ENCODE data around the gene FGF12.
A peak's percentile ranks its signal among the peaks of the same experiment; 100 is the strongest.

The FGF12 gene

GRCh38 chr3:192444791-192445106 lies 282.6 kb downstream of the FGF12 start:
- no peak overlapping the region for H2AK5ac ChIP-seq (ENCODE audit: low read depth, low read length)
- no peak overlapping the region for H2BK120ac ChIP-seq (ENCODE audit: low read depth, low read length)
- no peak overlapping the region for H2BK5ac ChIP-seq (ENCODE audit: low read length)
- no peak for DNase-seq (ENCODE audit: low spot score)
- H3K14ac ChIP-seq (ENCODE audit: low read length), result no peak overlapping the region
- no peaks in the 10 kb centered on the region for H3K27me3 ChIP-seq (ENCODE audit: control insufficient read depth in 3 of 3, insufficient read depth in 3 of 3, low read depth in 1 of 3, low read length in 3 of 3)
- H3K79me1 ChIP-seq (ENCODE audit: low read depth, low read length), result no peaks in the 10 kb centered on the region
- H3K23ac ChIP-seq (ENCODE audit: low read depth, low read length, poor library complexity), result no peak overlapping the region
- peak overlapping the region; percentile 55 for H2AFZ ChIP-seq (ENCODE audit: low read length)
- no peak overlapping the region for H3K18ac ChIP-seq (ENCODE audit: low read length)
- H3K36me3 ChIP-seq (replicated peaks in 1 of 2; ENCODE audit: control insufficient read depth in 2 of 2, insufficient read depth in 2 of 2, low read length in 2 of 2), result no peaks in the 10 kb centered on the region
- no peak overlapping the region for H3K4me2 ChIP-seq (ENCODE audit: insufficient read depth, low read length, poor library complexity, severe bottlenecking)
- H3K4me1 ChIP-seq (ENCODE audit: control insufficient read depth in 2 of 2, insufficient read depth in 1 of 2, low read depth in 1 of 2, low read length in 2 of 2), result peaks cover 2 to 9% of the 10 kb centered on the region in 2 donors
- no peak overlapping the region for H3K4ac ChIP-seq (ENCODE audit: low read length)
- no peak overlapping the region for H3K9ac ChIP-seq (ENCODE audit: low read depth, low read length, poor library complexity)
- H3K9me3 ChIP-seq (replicated peaks in 1 of 2; ENCODE audit: control insufficient read depth in 2 of 2, insufficient read depth in 1 of 2, low read depth in 1 of 2, low read length in 2 of 2), result no peaks in the 10 kb centered on the region
- H2BK15ac ChIP-seq (ENCODE audit: low read length), result no peak overlapping the region
- H3K27ac ChIP-seq (replicated peaks; ENCODE audit: low read length), result no peak overlapping the region
- no peak overlapping the region for H2BK12ac ChIP-seq (ENCODE audit: low read length)
- H4K8ac ChIP-seq (ENCODE audit: low read depth, low read length), result no peak overlapping the region
- WGBS, 2 donors (ENCODE audit: extremely low coverage in 2 of 2, insufficient read length in 2 of 2, insufficient replicate concordance in 1 of 2), result no CpG with 5 or more reads among the region's 4 CpGs
- H3K4me3 ChIP-seq (ENCODE audit: low read length in 2 of 2), result no peak overlapping the region
- H4K91ac ChIP-seq (ENCODE audit: low read depth, low read length, poor library complexity), result no peak overlapping the region

- Histone ChIP-seq H3K18ac (ENCODE audit: low read length) (no peak overlapping the region), H3K4ac (ENCODE audit: low read length) (no peak overlapping the region), H2BK5ac (ENCODE audit: low read length) (no peak overlapping the region)
Observed at GRCh38 chr3:192444096-192444790, 283.1 kb downstream of the FGF12 start.

GRCh38 chr3:192435241-192435640 lies 292.1 kb downstream of the FGF12 start:
- Histone ChIP-seq H4K91ac (ENCODE audit: low read depth, low read length, poor library complexity) (no peak overlapping the region), H3K79me1 (ENCODE audit: low read depth, low read length) (no peaks in the 10 kb centered on the region), H3K9me3 (replicated peaks in 1 of 2; ENCODE audit: control insufficient read depth in 2 of 2, insufficient read depth in 1 of 2, low read depth in 1 of 2, low read length in 2 of 2) (no peaks in the 10 kb centered on the region), H2BK15ac (ENCODE audit: low read length) (no peak overlapping the region), H3K4ac (ENCODE audit: low read length) (no peak overlapping the region), H3K14ac (ENCODE audit: low read length) (no peak overlapping the region), H3K27ac (replicated peaks; ENCODE audit: low read length) (no peak overlapping the region), H2BK12ac (ENCODE audit: low read length) (no peak overlapping the region), H2BK120ac (ENCODE audit: low read depth, low read length) (no peak overlapping the region), H2BK5ac (ENCODE audit: low read length) (no peak overlapping the region), H3K27me3 (ENCODE audit: control insufficient read depth in 3 of 3, insufficient read depth in 3 of 3, low read depth in 1 of 3, low read length in 3 of 3) (no peaks in the 10 kb centered on the region), H3K4me1 (ENCODE audit: control insufficient read depth in 2 of 2, insufficient read depth in 1 of 2, low read depth in 1 of 2, low read length in 2 of 2) (no peaks in the 10 kb centered on the region), H3K4me2 (ENCODE audit: insufficient read depth, low read length, poor library complexity, severe bottlenecking) (no peak overlapping the region), H3K18ac (ENCODE audit: low read length) (no peak overlapping the region), H4K8ac (ENCODE audit: low read depth, low read length) (no peak overlapping the region), H3K36me3 (replicated peaks in 1 of 2; ENCODE audit: control insufficient read depth in 2 of 2, insufficient read depth in 2 of 2, low read length in 2 of 2) (no peaks in the 10 kb centered on the region), H3K23ac (ENCODE audit: low read depth, low read length, poor library complexity) (no peak overlapping the region), H3K9ac (ENCODE audit: low read depth, low read length, poor library complexity) (no peak overlapping the region), H2AK5ac (ENCODE audit: low read depth, low read length) (no peak overlapping the region), H2AFZ (ENCODE audit: low read length) (no peak overlapping the region), H3K4me3 (ENCODE audit: low read length in 2 of 2) (no peak overlapping the region)
- WGBS, 2 donors (ENCODE audit: extremely low coverage in 2 of 2, insufficient read length in 2 of 2, insufficient replicate concordance in 1 of 2), result no CpG with 5 or more reads among the region's 3 CpGs
- DNase-seq (ENCODE audit: low spot score), result no peak

More at GRCh38 chr3:192444096-192444790, 283.1 kb downstream of the FGF12 start:
- H3K14ac ChIP-seq (ENCODE audit: low read length), result no peak overlapping the region
- no peaks in the 10 kb centered on the region for H3K79me1 ChIP-seq (ENCODE audit: low read depth, low read length)
- H3K4me3 ChIP-seq (ENCODE audit: low read length in 2 of 2), result no peak overlapping the region
- H3K4me2 ChIP-seq (ENCODE audit: insufficient read depth, low read length, poor library complexity, severe bottlenecking), result no peak overlapping the region
- no peak overlapping the region for H4K8ac ChIP-seq (ENCODE audit: low read depth, low read length)
- peak overlapping the region; percentile 55 for H2AFZ ChIP-seq (ENCODE audit: low read length)
- no peak overlapping the region for H2BK15ac ChIP-seq (ENCODE audit: low read length)
- H3K36me3 ChIP-seq (replicated peaks in 1 of 2; ENCODE audit: control insufficient read depth in 2 of 2, insufficient read depth in 2 of 2, low read length in 2 of 2), result no peaks in the 10 kb centered on the region
- no peak overlapping the region for H2BK120ac ChIP-seq (ENCODE audit: low read depth, low read length)
- no peak overlapping the region for H3K9ac ChIP-seq (ENCODE audit: low read depth, low read length, poor library complexity)
- H4K91ac ChIP-seq (ENCODE audit: low read depth, low read length, poor library complexity), result no peak overlapping the region
- WGBS, 2 donors (ENCODE audit: extremely low coverage in 2 of 2, insufficient read length in 2 of 2, insufficient replicate concordance in 1 of 2), result 100% methylated on average over 1 of the region's 12 CpGs; no CpG with 5 or more reads in 1 of the 2 donors
- H2AK5ac ChIP-seq (ENCODE audit: low read depth, low read length), result no peak overlapping the region
- H3K9me3 ChIP-seq (replicated peaks in 1 of 2; ENCODE audit: control insufficient read depth in 2 of 2, insufficient read depth in 1 of 2, low read depth in 1 of 2, low read length in 2 of 2), result no peaks in the 10 kb centered on the region
- H2BK12ac ChIP-seq (ENCODE audit: low read length), result no peak overlapping the region
- H3K27ac ChIP-seq (replicated peaks; ENCODE audit: low read length), result no peak overlapping the region
- peak; percentile 64 for DNase-seq (ENCODE audit: low spot score)
- H3K27me3 ChIP-seq (ENCODE audit: control insufficient read depth in 3 of 3, insufficient read depth in 3 of 3, low read depth in 1 of 3, low read length in 3 of 3), result no peaks in the 10 kb centered on the region
- no peak overlapping the region for H3K23ac ChIP-seq (ENCODE audit: low read depth, low read length, poor library complexity)
- H3K4me1 ChIP-seq (ENCODE audit: control insufficient read depth in 2 of 2, insufficient read depth in 1 of 2, low read depth in 1 of 2, low read length in 2 of 2), result peaks cover 2 to 9% of the 10 kb centered on the region in 2 donors

GRCh38 chr3:192434186-192434585 lies 293.2 kb downstream of the FGF12 start:
- DNase-seq (ENCODE audit: low spot score), result no peak
- Histone ChIP-seq H3K4me2 (ENCODE audit: insufficient read depth, low read length, poor library complexity, severe bottlenecking) (no peak overlapping the region), H4K91ac (ENCODE audit: low read depth, low read length, poor library complexity) (no peak overlapping the region), H2BK12ac (ENCODE audit: low read length) (no peak overlapping the region), H3K4ac (ENCODE audit: low read length) (no peak overlapping the region), H3K23ac (ENCODE audit: low read depth, low read length, poor library complexity) (no peak overlapping the region), H3K4me3 (ENCODE audit: low read length in 2 of 2) (no peak overlapping the region), H3K27me3 (ENCODE audit: control insufficient read depth in 3 of 3, insufficient read depth in 3 of 3, low read depth in 1 of 3, low read length in 3 of 3) (no peaks in the 10 kb centered on the region), H2AK5ac (ENCODE audit: low read depth, low read length) (no peak overlapping the region), H2BK120ac (ENCODE audit: low read depth, low read length) (no peak overlapping the region), H3K4me1 (ENCODE audit: control insufficient read depth in 2 of 2, insufficient read depth in 1 of 2, low read depth in 1 of 2, low read length in 2 of 2) (no peaks in the 10 kb centered on the region), H4K8ac (ENCODE audit: low read depth, low read length) (no peak overlapping the region), H2AFZ (ENCODE audit: low read length) (no peak overlapping the region), H3K9ac (ENCODE audit: low read depth, low read length, poor library complexity) (no peak overlapping the region), H3K79me1 (ENCODE audit: low read depth, low read length) (no peaks in the 10 kb centered on the region), H2BK15ac (ENCODE audit: low read length) (no peak overlapping the region), H2BK5ac (ENCODE audit: low read length) (no peak overlapping the region), H3K36me3 (replicated peaks in 1 of 2; ENCODE audit: control insufficient read depth in 2 of 2, insufficient read depth in 2 of 2, low read length in 2 of 2) (no peaks in the 10 kb centered on the region), H3K18ac (ENCODE audit: low read length) (no peak overlapping the region), H3K9me3 (replicated peaks in 1 of 2; ENCODE audit: control insufficient read depth in 2 of 2, insufficient read depth in 1 of 2, low read depth in 1 of 2, low read length in 2 of 2) (no peaks in the 10 kb centered on the region), H3K14ac (ENCODE audit: low read length) (no peak overlapping the region), H3K27ac (replicated peaks; ENCODE audit: low read length) (no peak overlapping the region)
- whole genome bisulfite sequencing, 2 donors (ENCODE audit: extremely low coverage in 2 of 2, insufficient read length in 2 of 2, insufficient replicate concordance in 1 of 2), result no CpG with 5 or more reads among the region's 2 CpGs
